AG09309 (cell line): ENCODE data around the gene MYH7.

Source experiments
- DNase-seq: peaks from one replicate; pipeline ENCODE4 v3.0.0-alpha.2; 2010; ENCODE audit warnings: low read depth
- H3K4me3 ChIP-seq: 2 replicates; pipeline ENCODE4 v1.5.1; 2011; ENCODE audit warnings: mild to moderate bottlenecking, low read depth, low read length, moderate library complexity; ENCODE audit not compliant: control insufficient read depth
- TF ChIP-seq, protein P1 (sequence below): IDR thresholded peaks from 2 replicates; pipeline ENCODE4 v1.5.1; 2011; ENCODE audit warnings: mild to moderate bottlenecking, low read depth, low read length, inconsistent platforms; ENCODE audit not compliant: insufficient read depth, control insufficient read depth; ENCODE audit errors: missing control alignments

Gene MYH7

DNA sequence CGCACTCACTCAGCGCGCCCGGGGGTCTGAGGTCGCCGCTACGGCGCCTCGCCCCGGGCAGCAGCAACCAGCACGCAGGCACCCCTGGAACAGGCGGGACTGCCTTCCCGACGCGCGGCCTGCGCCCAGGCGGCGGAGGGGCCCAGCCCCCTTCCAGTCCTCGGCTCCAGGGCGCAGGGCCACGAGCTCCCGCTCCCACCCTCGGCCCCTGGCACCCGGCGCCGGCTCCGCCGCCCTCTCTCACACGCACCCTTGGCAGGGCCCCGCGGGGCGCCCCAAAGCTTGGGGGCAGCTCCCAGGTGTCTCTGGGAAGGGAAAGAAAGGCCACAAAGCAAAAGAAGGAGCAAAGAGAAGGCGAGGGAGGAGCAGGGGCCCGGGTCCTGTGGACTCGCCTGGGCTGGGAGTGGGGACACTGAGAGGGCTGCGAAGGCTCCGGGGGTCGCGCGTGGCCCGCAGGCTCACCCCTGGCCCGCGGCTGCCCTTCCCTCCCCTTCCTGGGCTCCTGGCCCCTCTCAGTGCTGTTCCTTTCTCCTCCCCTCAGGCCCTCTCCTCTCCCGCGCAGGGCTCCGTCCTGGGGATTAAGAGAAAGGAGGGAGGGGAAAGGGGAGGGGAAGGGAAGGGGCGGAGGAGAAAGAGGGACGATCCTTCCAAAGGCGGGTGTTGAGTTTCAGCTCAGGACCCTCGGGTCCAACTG lies 69.6 kb downstream of the MYH7 start:
- DNase-seq: no peak
- peak overlapping the region; percentile 47 for H3K4me3 ChIP-seq
- TF ChIP-seq, protein P1, sequence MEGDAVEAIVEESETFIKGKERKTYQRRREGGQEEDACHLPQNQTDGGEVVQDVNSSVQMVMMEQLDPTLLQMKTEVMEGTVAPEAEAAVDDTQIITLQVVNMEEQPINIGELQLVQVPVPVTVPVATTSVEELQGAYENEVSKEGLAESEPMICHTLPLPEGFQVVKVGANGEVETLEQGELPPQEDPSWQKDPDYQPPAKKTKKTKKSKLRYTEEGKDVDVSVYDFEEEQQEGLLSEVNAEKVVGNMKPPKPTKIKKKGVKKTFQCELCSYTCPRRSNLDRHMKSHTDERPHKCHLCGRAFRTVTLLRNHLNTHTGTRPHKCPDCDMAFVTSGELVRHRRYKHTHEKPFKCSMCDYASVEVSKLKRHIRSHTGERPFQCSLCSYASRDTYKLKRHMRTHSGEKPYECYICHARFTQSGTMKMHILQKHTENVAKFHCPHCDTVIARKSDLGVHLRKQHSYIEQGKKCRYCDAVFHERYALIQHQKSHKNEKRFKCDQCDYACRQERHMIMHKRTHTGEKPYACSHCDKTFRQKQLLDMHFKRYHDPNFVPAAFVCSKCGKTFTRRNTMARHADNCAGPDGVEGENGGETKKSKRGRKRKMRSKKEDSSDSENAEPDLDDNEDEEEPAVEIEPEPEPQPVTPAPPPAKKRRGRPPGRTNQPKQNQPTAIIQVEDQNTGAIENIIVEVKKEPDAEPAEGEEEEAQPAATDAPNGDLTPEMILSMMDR: no peak

DNA sequence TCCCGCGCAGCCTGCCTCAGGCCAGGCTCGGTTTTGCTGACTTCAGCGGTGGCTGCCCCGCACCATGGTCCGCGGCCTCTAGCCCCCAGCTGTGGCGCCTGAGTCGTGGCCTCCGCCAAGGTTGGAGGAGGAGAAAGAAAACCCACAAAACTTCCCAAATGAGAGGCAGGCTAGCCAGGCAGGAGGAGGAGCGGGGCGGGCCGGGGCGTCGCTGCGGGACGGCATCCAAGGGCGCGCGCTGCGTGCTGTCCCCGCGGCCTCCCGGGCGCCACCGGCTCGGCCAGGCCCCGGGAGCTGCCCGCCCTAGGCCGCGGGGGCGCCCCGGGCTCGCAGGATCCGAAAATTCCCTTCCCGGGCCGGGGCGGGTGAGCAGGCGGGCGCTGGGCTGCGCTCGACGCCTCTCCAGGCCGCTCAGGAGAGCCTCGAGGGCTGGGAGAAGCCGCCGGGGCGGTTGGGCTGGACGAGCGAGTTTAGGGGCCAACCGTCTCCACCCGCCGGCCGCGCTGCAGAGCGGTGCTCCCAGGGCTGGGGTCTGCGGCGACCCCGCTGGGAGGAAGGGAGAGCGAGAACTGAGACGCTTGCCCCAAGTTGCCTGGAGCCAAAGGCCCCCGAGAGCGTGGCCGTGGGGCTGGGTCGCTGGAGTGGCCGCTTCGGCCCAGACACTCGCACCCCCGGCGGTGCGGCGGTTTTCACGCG lies 70.3 kb downstream of the MYH7 start, which contains the start of gene EFS:
Gene EFS, minus strand, starts transcription at position 137 of the 696 bp plus-strand sequence. CDS start 147 bp downstream, outside the sequence.
- H3K4me3 ChIP-seq: peak within 1 kb of the TSS; percentile 53
- TF ChIP-seq, protein P1: no peak
- no peak for DNase-seq

DNA sequence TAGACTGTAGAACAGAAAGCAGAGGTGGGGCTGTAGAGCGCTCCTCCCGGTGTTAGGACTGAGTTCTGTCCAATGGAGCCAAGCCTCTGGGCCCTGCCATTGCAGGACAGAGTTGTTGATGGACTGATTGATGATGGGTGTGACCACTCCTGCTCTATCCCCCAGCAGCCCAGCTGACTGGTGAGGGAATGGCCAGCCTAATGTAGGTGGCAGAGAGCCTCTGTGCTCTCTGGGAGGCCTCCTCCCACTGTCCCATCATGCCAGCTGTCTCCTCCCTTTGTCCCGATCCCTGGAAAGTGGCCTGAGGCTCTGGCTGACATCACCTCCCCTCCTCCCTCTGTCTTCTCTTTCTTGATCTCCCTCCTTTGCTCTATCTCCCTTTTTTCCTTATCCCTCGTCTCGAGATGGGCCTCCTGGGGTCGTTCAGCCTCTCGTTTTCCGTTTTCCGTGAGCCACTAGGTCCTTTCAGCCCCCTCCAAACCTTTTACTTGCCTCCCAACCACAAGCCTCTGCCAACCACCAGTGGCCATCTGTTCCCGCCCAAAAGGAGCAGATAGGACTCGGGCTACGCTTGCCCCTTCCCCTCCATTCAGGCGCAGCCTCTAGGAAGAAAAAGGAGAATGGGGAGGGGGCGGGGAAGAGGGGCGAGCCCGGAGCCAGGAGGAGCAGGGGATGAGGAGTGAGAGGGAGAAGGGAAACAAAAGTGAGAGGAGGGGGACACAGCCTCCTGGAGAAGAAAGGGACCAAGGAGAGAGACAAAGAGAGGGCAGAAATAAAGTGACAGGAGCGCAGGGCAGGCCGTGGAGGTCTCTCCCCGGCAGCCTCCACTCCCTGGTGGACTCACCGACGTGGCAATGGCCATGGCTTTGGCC lies 71.1 kb downstream of the MYH7 start:
- DNase-seq: no peak
- peak overlapping the region; percentile 53 for H3K4me3 ChIP-seq
- TF ChIP-seq, protein P1: no peak
